GM19193 (cell line): Measurements from ENCODE around the gene STK33.

Experiments
- POLR2A ChIP-seq: IDR thresholded peaks from 4 replicates; pipeline ENCODE4 v1.6.1; 2011; ENCODE audit not compliant: insufficient read depth, insufficient read length; ENCODE audit errors: extremely low read depth

The STK33 gene

DNA sequence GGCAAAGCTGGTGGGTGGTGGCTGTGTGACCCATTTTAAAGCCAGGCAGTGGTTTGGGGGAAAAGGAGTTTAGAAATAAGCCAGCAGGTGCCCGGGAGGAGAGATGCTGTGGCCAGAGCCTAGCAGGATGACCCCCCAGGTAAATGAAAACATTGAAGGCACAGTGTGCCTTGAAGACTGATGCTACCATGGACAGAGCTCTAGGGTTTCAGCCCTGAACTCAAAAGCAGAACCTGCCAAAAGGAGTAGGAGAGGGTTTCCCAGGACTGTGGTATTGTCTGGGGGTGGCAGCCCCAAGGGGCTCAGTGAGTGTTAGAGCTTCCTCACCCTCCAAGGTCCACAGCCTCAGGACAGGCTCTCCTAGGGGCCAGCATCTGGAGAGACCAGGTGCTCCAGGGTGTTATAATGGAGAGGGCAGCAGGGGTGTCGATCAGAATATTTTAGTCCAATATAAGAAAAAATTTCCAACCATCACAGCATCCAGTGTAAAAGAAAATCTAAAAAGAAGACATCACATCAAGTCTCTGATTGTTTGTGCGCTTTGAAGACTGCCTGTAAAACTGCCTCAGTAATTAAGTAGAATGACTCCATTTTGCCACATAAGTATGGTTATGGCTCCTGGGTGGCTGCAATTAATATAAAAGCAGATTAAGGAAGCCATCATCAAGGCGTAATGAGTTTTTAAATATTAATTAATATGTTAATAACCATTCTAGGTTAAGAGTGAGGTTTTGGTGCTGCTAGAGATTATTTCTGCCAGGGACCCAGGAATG is 241.7 kb downstream of the STK33 start:
- no peak for TF ChIP-seq POLR2A

DNA sequence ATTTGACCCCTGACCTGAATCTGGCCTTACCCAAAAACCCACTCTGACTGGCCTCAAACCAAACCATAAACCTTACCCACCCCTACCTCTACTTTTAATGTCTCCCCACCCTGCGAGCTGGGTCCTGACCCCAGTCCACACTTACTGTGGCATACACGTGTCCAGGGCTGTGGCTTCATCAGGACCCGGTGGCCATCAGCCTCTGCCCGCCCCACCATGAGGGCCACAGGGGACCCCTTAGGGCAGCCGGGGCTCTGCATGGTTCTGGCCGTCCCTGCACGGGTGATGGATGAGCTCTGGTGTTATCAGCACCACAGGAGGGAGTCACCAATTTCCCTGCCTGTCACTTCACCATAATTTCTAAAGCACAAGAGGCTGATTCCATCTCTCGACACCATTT is 242.8 kb downstream of the STK33 start:
- no peak for TF ChIP-seq POLR2A

DNA sequence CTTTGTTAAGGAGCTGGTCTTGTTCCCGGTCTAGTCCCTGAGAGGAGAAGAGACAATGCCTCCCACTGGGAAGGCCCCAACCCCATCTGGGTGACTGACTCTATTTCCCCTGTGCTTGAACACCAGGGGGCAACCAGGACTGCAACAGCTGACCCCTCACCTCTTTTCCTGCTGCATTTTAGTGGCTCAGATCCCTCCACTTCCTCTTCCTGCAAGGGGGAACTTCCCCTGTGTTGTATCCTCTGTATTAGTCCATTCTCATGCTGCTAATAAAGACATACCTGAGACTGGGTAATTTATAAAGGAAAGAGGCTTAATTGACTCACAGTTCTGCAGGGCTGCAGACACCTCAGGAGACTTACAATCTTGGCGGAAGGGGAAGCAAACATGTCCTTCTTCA is 246.1 kb downstream of the STK33 start:
- no peak for TF ChIP-seq POLR2A

DNA sequence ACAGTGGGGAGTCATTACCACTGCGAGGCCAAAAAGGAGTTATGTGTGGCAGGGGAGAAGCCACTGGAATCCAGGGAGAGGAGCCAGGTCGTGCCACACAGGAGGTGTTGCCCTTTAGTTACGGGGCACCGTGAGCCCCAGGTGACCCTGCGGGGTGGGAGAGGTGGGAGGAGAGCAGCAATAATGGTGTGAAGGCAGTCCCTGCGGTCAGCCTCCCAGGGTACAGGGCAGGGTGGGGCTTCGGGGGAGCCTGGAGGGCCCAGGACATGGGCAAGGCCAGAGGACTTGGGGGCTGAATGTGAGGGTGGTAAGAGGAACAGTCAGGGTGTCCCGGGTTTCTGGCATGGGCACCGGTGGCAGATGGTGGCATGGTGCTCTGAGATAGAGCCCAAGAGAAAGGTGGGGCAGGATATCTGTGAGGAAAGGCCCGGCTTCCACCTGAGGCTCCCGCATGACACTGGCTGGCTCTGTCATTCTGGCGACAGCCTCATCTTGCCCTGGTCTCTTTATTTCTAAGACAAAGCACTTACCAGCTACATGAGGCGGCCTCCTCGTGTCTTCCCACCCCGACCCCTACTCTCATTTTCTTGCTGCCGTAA is 247.8 kb downstream of the STK33 start:
- TF ChIP-seq POLR2A, result no peak

DNA sequence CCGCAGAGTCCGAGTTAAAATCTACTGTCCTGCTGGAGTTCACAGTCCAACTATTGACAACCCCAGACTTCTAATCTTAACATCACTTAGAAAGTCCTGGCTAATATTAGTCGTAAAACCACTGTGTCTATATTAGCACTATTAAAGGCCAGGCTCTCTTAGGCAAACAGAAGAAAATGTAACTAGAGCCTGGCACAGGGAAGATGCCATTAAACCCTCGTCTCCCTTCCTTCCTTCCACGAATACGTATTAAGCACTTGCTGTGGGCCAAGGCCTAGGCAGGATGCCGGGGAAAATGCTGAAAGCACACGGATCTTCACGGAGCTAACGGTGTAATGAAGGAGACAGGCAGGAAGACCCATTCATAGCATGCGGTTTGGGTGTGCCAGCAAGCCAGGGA is 248.8 kb downstream of the STK33 start:
- no peak for TF ChIP-seq POLR2A

DNA sequence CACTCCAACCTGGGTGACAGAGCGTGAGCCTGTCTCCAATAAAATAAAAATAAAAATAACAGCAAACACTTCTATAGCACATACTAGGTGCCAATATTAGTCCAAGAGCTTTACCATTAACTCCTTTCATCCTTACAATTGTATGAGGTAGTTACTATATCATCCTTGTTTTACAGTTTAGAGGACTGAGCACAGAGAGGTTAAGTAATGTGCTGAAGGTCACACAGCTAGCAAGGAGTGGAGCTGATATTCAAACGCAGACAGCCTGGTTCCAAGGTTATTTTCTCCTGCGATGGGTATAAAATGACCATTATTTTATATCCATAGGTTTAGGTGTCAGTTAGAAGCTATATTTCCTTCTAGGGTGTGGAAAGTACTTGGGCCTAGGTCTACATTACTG is 249.7 kb downstream of the STK33 start:
- no peak for TF ChIP-seq POLR2A

DNA sequence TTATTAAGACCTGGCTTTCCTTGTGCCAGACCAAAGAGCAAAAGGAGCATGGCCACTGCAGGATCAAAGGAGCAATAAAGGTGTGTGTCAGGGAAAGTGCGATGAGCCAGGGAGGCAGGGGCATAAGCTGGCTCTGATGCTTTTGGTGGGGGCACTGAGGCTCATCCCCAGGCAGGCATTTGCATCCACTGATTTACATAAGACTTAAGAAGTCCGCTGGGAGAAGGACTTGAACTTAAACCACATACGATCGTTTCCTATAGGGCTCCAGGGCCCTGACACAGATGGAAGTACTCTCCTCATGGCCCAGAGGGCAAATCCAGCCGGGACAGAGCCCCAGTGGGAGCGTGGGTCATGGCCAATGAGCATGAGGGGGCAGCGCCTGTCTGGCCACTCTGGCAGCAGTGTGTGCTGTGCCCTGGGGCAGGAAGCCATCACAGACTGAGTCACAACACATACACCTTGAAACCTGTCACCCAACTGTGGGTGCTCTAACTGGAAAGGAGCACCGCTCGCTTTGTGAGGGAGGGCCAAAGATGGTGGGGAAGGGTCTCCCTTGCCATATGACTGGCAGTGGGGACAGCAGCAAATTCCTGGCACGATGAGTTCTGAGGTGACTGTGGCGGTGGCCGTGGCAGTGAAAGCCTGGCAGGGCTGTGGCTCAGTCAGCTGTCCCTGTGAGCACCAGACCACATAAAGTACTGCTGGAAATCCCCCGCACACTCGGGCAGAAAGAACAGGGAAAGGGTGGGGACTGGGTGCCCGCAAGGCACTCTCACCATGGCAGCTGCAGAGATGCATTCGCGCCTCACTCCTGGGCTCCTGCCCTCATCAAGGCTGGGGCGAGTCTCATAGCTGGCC is 251.0 kb downstream of the STK33 start:
- peak; percentile 24 for TF ChIP-seq POLR2A

DNA sequence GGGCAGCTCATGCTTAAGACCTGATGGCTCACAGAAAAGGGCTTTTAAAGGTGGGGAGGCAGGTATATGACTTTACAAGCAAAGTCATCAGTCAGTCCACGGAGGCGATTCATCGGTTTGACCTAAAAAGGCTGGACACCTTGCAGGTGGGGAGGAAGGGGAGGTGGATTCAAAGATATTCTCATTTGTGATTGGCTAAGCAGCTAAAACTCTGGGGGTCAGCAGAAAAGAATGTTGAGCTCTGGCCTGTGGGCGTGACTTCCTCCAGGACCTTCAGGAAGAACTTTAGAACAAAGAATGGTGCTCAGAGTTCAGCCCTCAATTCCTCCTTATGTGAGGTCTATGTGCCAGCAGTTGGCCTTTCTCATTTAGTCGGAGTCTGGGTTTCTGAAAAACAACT is 252.0 kb downstream of the STK33 start:
- no peak for TF ChIP-seq POLR2A
